GM19468 (cell line): ENCODE data around the gene HEATR5B.
"Not testable (repeated sequence)": the region's sequence is repeated elsewhere in the genome, so short reads cannot be mapped to it uniquely, and the experiment has no call there.

Source experiments
- ATAC-seq: cut with Tn5 transposase; IDR thresholded peaks from one replicate; pipeline ENCODE4 v1.9.1; 2021; ENCODE audit warnings: mild to moderate bottlenecking, moderate library complexity, moderate number of reproducible peaks; ENCODE audit not compliant: unreplicated experiment; ENCODE audit errors: extremely low read depth

Gene HEATR5B

DNA sequence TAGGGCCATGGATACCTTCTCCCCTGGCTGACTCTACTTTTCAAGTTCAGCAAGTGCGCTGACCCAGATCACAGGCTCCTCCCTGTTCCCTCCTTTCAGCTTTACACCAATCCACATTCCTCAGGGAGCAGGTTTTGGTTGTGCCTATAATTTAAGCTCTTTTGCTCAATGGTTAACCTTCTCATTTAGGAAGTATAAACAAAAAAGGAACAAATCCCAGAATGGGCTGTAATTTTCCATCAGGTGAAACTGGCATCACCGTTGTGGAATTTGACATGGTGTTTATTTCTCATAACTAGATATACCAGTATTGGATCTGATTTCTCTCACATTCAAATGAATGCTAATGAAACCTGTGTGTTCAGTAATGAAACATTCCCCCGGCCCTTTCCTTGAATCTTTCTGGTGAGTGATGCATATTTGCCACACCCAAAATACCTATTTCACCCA, 131.4 kb downstream of the HEATR5B start:
- ATAC-seq, result no peak

DNA sequence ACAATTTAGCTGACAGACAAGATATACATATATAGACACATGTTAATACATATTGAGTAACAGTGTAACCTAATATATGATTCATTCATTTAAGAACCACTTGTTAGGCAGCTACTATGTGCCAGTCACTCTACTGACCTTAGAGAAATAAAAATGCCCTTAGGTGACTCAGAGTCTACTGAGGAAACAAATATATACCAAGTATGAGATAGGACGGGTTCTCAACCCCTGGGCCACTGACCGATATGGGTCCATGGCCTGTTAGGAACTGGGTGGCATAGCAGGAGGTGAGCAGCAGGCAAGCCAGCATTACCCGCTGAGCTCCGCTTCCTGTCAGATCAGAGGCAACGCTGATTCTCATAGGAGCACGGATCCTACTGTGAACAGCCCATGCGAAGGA, 132.6 kb downstream of the HEATR5B start:
- no peak for ATAC-seq

DNA sequence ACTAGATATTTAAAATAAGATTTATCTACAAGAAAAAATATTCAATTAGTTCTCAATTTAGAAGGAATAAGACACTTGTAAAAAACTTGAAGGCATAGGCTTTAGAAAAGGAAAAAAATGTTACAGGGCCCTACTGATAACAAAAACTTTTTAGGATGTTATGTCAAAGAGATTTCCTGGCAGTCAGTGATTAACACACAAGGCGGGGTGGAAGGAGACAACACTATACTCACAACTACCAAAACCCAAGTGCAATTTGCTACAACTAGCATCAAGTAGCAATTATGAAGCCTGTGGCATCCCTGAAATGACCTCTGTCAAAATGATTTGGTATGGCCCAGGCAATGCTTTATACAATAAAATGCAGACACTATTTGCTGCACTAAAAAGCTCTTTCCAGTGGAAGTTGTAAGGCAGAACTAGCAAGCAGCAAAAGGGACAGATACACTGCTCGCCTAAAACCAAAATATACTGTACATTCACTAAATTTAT, 133.1 kb downstream of the HEATR5B start:
- no peak for ATAC-seq

DNA sequence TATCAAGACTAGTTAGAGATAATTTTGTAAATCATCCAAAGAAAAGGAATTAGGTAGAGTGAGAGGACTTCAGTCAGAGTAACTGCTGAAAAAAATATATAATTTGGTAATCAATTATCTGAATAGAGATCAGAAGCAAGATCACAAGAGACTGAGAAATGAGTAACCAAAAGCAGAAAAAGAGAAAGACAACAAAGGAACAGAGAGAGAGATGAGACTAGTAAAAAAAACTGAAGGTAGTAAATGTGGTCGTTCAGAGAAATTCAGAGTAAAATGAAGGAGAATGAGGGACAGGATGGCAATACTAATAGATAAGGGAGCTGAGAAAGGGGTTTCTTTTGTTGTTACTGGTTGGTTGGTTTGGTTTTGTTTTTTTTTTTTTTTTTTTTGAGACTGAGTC, 134.3 kb downstream of the HEATR5B start:
- ATAC-seq, result no peak

DNA sequence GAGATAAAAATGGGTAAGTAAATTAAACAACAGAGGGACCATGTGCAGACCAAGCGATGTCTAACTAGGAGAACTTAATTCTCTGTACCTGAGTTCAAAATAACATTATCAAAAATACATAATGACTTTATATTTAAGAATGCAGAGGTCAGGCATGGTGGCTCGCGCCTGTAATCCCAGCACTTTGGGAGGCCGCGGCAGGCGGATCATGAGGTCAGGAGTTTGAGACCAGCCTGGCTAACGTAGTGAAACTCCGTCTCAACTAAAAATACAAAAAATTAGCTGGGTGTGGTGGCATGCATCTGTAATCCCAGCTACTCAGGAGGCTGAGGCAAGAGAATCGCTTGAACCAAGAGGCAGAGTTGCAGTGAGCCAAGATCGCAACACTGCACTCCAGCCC, 138.9 kb downstream of the HEATR5B start:
- ATAC-seq, result not testable (repeated sequence)

DNA sequence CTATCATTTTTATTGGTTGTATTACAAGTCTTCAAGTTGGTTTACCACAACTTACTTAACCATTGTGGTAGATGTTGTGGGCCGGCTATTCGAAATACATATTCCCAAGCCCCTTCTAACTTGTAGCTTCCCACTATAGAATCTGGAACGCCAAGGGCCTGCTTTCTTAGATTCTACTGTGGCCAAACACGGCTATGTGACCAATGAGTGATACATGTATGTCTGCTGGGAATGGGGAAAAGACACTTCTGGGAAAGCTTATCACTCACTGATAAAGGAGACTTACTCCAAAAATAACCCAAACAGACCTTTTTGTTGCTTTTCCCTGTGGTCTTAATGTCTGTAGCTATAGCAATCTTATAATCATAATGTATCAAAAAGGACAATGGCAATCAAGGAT, 142.3 kb downstream of the HEATR5B start:
- ATAC-seq, result no peak

DNA sequence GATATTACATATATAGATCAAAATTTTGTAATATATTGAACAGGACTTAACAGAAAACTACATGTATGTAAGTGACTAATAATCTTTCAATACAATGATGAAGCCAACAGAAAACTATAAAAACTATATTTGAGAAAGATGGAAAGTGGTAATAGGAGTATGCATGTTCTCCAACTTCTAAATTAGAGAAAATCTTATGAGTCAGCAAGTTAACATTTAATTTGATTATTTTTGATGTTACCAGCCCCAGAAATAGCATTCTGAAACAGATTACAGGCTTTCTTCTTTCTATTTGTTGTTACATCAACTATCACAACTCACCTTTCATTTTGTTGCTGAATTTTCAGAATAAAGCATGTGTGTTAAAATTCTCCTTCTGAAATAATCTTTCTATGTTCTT, 147.6 kb downstream of the HEATR5B start:
- ATAC-seq, result not testable (repeated sequence)

DNA sequence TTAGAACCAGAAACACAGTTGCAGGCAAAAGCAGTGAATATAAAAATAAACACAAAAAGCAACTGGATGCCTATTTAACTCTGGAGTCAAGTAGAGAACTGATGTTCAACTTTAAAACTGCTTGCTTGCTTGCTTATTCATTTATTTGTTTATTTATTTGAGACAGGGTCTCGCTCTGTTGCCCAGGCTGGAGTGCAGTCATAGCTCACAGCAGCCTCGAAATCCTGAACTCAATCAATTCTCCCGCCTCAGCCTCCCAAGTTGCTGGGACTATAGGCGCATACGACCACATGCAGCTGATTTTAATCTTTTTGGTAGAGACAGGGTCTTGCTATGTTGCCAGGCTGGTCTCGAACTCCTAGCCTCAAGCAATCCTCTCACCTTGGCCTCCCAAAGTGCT, 152.5 kb downstream of the HEATR5B start:
- not testable (repeated sequence) for ATAC-seq
